H9 (cell line): Measurements from ENCODE around the gene SCN1B. TPM values are rescaled to one million over a fixed set of nuclear protein-coding genes. Genes with fewer than 3 reads are reported as not detected.
A peak's percentile ranks its signal among the peaks of the same experiment; 100 is the strongest.
"Not testable (repeated sequence)": the region's sequence is repeated elsewhere in the genome, so short reads cannot be mapped to it uniquely, and the experiment has no call there.

Experiments used
- DNase-seq: peaks from one replicate; pipeline ENCODE4 v3.0.0-alpha.2; 2017
- H2AFZ ChIP-seq: one replicate; pipeline ENCODE4 v1.6.1; 2013; ENCODE audit warnings: mild to moderate bottlenecking, low read length, control low read depth, moderate library complexity
- H2AK5ac ChIP-seq: 2 replicates; pipeline ENCODE4 v1.6.1; 2013; ENCODE audit warnings: low read length, control low read depth, mixed read lengths; ENCODE audit not compliant: insufficient read length
- H2BK120ac ChIP-seq: one replicate; pipeline ENCODE4 v1.6.1; 2013; ENCODE audit warnings: low read depth, mild to moderate bottlenecking, low read length, control low read depth, inconsistent platforms; ENCODE audit not compliant: poor library complexity, severe bottlenecking
- H2BK12ac ChIP-seq: 2 replicates; pipeline ENCODE4 v1.6.1; 2013; ENCODE audit warnings: low read length, control low read depth, mixed read lengths, low read depth; ENCODE audit not compliant: insufficient read length
- H2BK15ac ChIP-seq: 2 replicates; pipeline ENCODE4 v1.6.1; 2013; ENCODE audit warnings: low read depth, low read length, control low read depth
- H2BK20ac ChIP-seq: one replicate; pipeline ENCODE4 v1.6.1; 2013; ENCODE audit warnings: low read depth, mild to moderate bottlenecking, low read length, control low read depth, inconsistent platforms; ENCODE audit not compliant: poor library complexity, severe bottlenecking
- H2BK5ac ChIP-seq: 2 replicates; pipeline ENCODE4 v1.6.1; 2013; ENCODE audit warnings: low read length, control low read depth, mixed read lengths; ENCODE audit not compliant: insufficient read length
- H3K14ac ChIP-seq: 2 replicates; pipeline ENCODE4 v1.6.1; 2013; ENCODE audit warnings: low read length, control low read depth; ENCODE audit not compliant: insufficient read depth
- H3K18ac ChIP-seq: 2 replicates; pipeline ENCODE4 v1.6.1; 2013; ENCODE audit warnings: low read depth, mild to moderate bottlenecking, mixed read lengths, low read length, control low read depth; ENCODE audit not compliant: insufficient read length
- H3K23ac ChIP-seq: 2 replicates; pipeline ENCODE4 v1.6.1; 2013; ENCODE audit warnings: low read length, control low read depth, mixed read lengths, low read depth; ENCODE audit not compliant: insufficient read length
- H3K23me2 ChIP-seq: 2 replicates; pipeline ENCODE4 v1.6.1; 2013; ENCODE audit warnings: low read depth, mild to moderate bottlenecking, mixed read lengths, low read length, control low read depth; ENCODE audit not compliant: insufficient read length, poor library complexity, severe bottlenecking
- H3K27ac ChIP-seq: 2 replicates; pipeline ENCODE4 v1.5.1; 2013; ENCODE audit warnings: low read length, control low read depth, mixed read lengths, low read depth; ENCODE audit not compliant: insufficient read length
- H3K27me3 ChIP-seq: 2 replicates; pipeline ENCODE4 v1.6.1; 2013; ENCODE audit warnings: low read length, control low read depth, inconsistent platforms; ENCODE audit not compliant: insufficient read depth
- H3K4ac ChIP-seq: 2 replicates; pipeline ENCODE4 v1.6.1; 2013; ENCODE audit warnings: low read depth, mild to moderate bottlenecking, control low read depth, inconsistent platforms, low read length, moderate library complexity
- H3K4me1 ChIP-seq: 2 replicates; pipeline ENCODE4 v1.6.1; 2013; ENCODE audit warnings: low read length, control low read depth, inconsistent platforms; ENCODE audit not compliant: insufficient read depth
- H3K4me2 ChIP-seq: 2 replicates; pipeline ENCODE4 v1.6.1; 2013; ENCODE audit warnings: low read length, control low read depth, mixed read lengths; ENCODE audit not compliant: insufficient read length, insufficient read depth
- H3K56ac ChIP-seq: 2 replicates; pipeline ENCODE4 v1.6.1; 2013; ENCODE audit warnings: low read depth, mild to moderate bottlenecking, mixed read lengths, low read length, control low read depth; ENCODE audit not compliant: insufficient read length
- H3K79me1 ChIP-seq: 2 replicates; pipeline ENCODE4 v1.6.1; 2013; ENCODE audit warnings: low read depth, mild to moderate bottlenecking, moderate library complexity, low read length, control low read depth, inconsistent platforms; ENCODE audit not compliant: insufficient read depth, poor library complexity, severe bottlenecking
- H3K79me2 ChIP-seq: 2 replicates; pipeline ENCODE4 v1.6.1; 2013; ENCODE audit warnings: low read length, control low read depth, inconsistent platforms; ENCODE audit not compliant: insufficient read depth
- H3K9ac ChIP-seq: 2 replicates; pipeline ENCODE4 v1.6.1; 2013; ENCODE audit warnings: low read length, control low read depth, mixed read lengths; ENCODE audit not compliant: insufficient read length; ENCODE audit errors: extremely low read depth
- H3K9me3 ChIP-seq: one replicate; pipeline ENCODE4 v1.6.1; 2013; ENCODE audit warnings: low read depth, low read length, inconsistent platforms; ENCODE audit not compliant: control insufficient read depth
- H3T11ph ChIP-seq: one replicate; pipeline ENCODE4 v1.6.1; 2013; ENCODE audit warnings: mild to moderate bottlenecking, low read length, control low read depth, inconsistent platforms
- H4K20me1 ChIP-seq: one replicate; pipeline ENCODE4 v1.6.1; 2013; ENCODE audit not compliant: control insufficient read depth, insufficient read length, insufficient read depth
- H4K5ac ChIP-seq: 2 replicates; pipeline ENCODE4 v1.6.1; 2013; ENCODE audit warnings: low read depth, mild to moderate bottlenecking, mixed read lengths, low read length, control low read depth; ENCODE audit not compliant: insufficient read length
- H4K8ac ChIP-seq: replicated peaks from 2 replicates; pipeline ENCODE4 v1.6.1; 2013; ENCODE audit warnings: low read length, control low read depth, mixed read lengths, low read depth; ENCODE audit not compliant: insufficient read length
- H4K91ac ChIP-seq: 2 replicates; pipeline ENCODE4 v1.6.1; 2013; ENCODE audit warnings: low read depth, mild to moderate bottlenecking, moderate library complexity, mixed read lengths, low read length, control low read depth; ENCODE audit not compliant: insufficient read length
- H3K27ac Mint-ChIP-seq, 3 experiments: 2 replicates in 2 of 3; 3 replicates in 1 of 3; pipeline ENCODE4 v1.8.0; 2020 to 2021; ENCODE audit warnings: mixed read lengths in 3 of 3, mild to moderate bottlenecking in 1 of 3, moderate library complexity in 1 of 3
- H3K27me3 Mint-ChIP-seq: 2 replicates; pipeline ENCODE4 v1.8.0; 2021; ENCODE audit warnings: low read depth, mild to moderate bottlenecking, moderate library complexity, mixed read lengths
- H3K36me3 Mint-ChIP-seq, 3 experiments: 2 replicates in 2 of 3; 3 replicates in 1 of 3; pipeline ENCODE4 v1.8.0; 2020 to 2021; ENCODE audit warnings: low read depth in 3 of 3, mixed read lengths in 3 of 3; ENCODE audit not compliant: insufficient read depth in 1 of 3
- H3K4me1 Mint-ChIP-seq, 2 experiments: 2 replicates each; pipeline ENCODE4 v1.8.0; 2020; ENCODE audit warnings: mixed read lengths in 2 of 2
- H3K4me3 Mint-ChIP-seq, 2 experiments: 2 replicates in 1 of 2; 3 replicates in 1 of 2; pipeline ENCODE4 v1.8.0; 2020 to 2021; ENCODE audit warnings: mild to moderate bottlenecking in 2 of 2, mixed read lengths in 2 of 2, moderate library complexity in 1 of 2
- H3K9me3 Mint-ChIP-seq, 2 experiments: 2 replicates in 1 of 2; 3 replicates in 1 of 2; pipeline ENCODE4 v1.8.0; 2020; ENCODE audit warnings: mild to moderate bottlenecking in 2 of 2, mixed read lengths in 2 of 2, moderate library complexity in 1 of 2
- WGBS: extraction: QIAGEN DNeasy Blood & Tissue Kit; methylation state at CpG from one replicate; pipeline ENCODE4 v1.1.7; 2013; ENCODE audit warnings: missing lambda C conversion rate, low lambda C conversion rate, mixed read lengths; ENCODE audit not compliant: insufficient read length; ENCODE audit errors: extremely low coverage; 5-methylcytosine and 5-hydroxymethylcytosine counted together
- total RNA-seq: library from RNA; stranded (reverse); gene quantifications from 2 replicates; pipeline ENCODE4 v1.2.1, GENCODE V29; 2021
- TF ChIP-seq, protein P1 (sequence below): fragments of 200-600 bp; sonication (generic); conservative IDR thresholded peaks from 3 replicates; pipeline ENCODE4 v1.8.0; 2021; ENCODE audit warnings: antibody characterized with exemption, mild to moderate bottlenecking

The SCN1B gene
- total RNA-seq, 1 experiment from 2014 or later, result 3.8 TPM

DNA sequence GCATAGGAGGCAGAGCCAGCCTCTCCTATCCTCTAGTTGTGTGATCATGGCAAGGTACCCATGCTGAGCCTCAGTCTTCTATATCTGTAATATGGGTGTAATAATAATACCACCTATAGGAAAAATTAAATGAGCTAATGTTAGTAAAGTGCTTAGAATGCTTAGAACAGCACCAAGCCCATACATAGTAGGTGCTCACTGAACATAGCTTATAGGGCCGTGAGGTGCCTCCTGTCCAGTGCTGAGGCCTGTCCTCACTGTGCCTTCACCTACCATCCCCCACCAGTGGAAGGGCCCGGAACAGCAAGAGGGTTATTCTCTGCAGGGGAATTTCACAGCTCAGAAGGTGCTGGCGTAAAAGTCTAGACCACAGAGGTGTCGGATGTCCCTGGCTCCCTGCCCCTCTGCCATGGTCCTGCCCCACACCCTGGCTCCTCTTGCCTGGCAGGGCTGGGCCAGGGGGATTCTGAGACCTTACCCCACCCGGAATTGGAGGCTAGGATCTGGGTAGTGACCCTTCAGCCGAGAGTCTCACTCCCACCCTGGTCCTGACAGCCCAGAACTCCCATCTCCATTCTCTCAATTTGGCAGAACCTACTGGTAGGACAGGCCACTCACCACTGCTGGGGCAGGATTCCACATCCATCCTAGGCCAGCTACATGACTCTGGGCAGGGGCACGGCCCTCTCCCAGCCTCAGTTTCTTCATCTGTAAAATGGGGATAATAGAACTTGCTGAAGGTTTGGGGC lies 2.2 kb upstream of the SCN1B start:
- Histone ChIP-seq H3K4ac (no peak overlapping the region), H2BK120ac (no peak overlapping the region), H3K14ac (no peak overlapping the region), H3K79me1 (no peaks in the 10 kb centered on the region), H2AFZ (no peak overlapping the region), H3K18ac (no peak overlapping the region), H2BK12ac (no peak overlapping the region), H3K27ac (no peak overlapping the region), H3T11ph (no peak overlapping the region), H2BK15ac (no peak overlapping the region), H2BK5ac (no peak overlapping the region), H3K9ac (no peak overlapping the region), H3K23ac (no peak overlapping the region), H3K4me2 (no peak overlapping the region), H3K56ac (no peak overlapping the region), H2BK20ac (no peak overlapping the region), H4K8ac (no peak overlapping the region), H3K9me3 (no peaks in the 10 kb centered on the region), H3K4me1 (no peaks in the 10 kb centered on the region), H3K27me3 (peaks cover 11% of the 10 kb centered on the region; the same call in 1 of the 2 replicates), H4K20me1 (no peaks in the 10 kb centered on the region), H3K23me2 (peaks cover 8% of the 10 kb centered on the region), H2AK5ac (no peak overlapping the region), H4K5ac (no peak overlapping the region), H3K79me2 (no peaks in the 10 kb centered on the region), H4K91ac (no peak overlapping the region)
- WGBS, result no CpG with 5 or more reads among the region's 7 CpGs
- no peak overlapping the region; a peak in 1 of 5 replicates for H3K4me3 Mint-ChIP-seq
- H3K27me3 Mint-ChIP-seq, result peaks cover 41% of the 10 kb centered on the region
- peaks cover 26 to 58% (median 46%) of the 10 kb centered on the region in 3 experiments; a peak in 6 of 7 replicates for H3K36me3 Mint-ChIP-seq
- H3K4me1 Mint-ChIP-seq, result peaks cover 15 to 17% of the 10 kb centered on the region in 2 experiments
- TF ChIP-seq, protein P1, sequence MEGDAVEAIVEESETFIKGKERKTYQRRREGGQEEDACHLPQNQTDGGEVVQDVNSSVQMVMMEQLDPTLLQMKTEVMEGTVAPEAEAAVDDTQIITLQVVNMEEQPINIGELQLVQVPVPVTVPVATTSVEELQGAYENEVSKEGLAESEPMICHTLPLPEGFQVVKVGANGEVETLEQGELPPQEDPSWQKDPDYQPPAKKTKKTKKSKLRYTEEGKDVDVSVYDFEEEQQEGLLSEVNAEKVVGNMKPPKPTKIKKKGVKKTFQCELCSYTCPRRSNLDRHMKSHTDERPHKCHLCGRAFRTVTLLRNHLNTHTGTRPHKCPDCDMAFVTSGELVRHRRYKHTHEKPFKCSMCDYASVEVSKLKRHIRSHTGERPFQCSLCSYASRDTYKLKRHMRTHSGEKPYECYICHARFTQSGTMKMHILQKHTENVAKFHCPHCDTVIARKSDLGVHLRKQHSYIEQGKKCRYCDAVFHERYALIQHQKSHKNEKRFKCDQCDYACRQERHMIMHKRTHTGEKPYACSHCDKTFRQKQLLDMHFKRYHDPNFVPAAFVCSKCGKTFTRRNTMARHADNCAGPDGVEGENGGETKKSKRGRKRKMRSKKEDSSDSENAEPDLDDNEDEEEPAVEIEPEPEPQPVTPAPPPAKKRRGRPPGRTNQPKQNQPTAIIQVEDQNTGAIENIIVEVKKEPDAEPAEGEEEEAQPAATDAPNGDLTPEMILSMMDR, result no peak
- DNase-seq, result no peak
- peak overlapping the region in 1 of 3 experiments; percentile 32; a peak in 2 of 7 replicates for H3K27ac Mint-ChIP-seq
- H3K9me3 Mint-ChIP-seq, result no peaks in the 10 kb centered on the region; a peak in 2 of 5 replicates

DNA sequence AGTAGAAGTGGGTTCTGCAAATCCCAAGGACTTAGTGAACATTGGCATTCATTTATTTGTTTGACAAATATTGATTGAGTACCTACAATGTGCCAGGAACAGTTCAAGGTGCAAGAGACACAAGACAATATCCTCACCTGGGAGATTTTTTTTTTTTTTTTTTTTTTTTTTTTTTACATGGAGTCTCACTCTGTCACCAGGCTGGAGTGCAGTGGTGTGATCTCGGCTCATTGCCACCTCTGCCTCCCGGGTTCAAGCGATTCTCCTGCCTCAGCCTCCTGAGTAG lies 1.7 kb upstream of the SCN1B start:
- H2BK15ac ChIP-seq, H2BK120ac ChIP-seq, H3K9me3 Mint-ChIP-seq, H4K91ac ChIP-seq, H2BK5ac ChIP-seq, H3K79me2 ChIP-seq, H3K23ac ChIP-seq, H2BK12ac ChIP-seq, H4K8ac ChIP-seq, DNase-seq, H3K79me1 ChIP-seq, H3T11ph ChIP-seq, H3K14ac ChIP-seq, H3K27ac ChIP-seq, H3K56ac ChIP-seq, H3K4ac ChIP-seq, H3K9ac ChIP-seq, H2BK20ac ChIP-seq, H3K4me1 ChIP-seq, H3K18ac ChIP-seq, H4K20me1 ChIP-seq, H3K27ac Mint-ChIP-seq, H3K9me3 ChIP-seq, H3K4me3 Mint-ChIP-seq, H3K4me2 ChIP-seq, H2AK5ac ChIP-seq, H3K23me2 ChIP-seq, H4K5ac ChIP-seq, H2AFZ ChIP-seq: not testable (repeated sequence)
- H3K4me1 Mint-ChIP-seq, result peaks cover 15 to 17% of the 10 kb centered on the region in 2 experiments
- WGBS, result no CpG with 5 or more reads among the region's 3 CpGs
- peaks cover 25 to 57% (median 43%) of the 10 kb centered on the region in 3 experiments; a peak in 6 of 7 replicates for H3K36me3 Mint-ChIP-seq
- peaks cover 46% of the 10 kb centered on the region for H3K27me3 Mint-ChIP-seq
- H3K27me3 ChIP-seq, result peaks cover 11% of the 10 kb centered on the region; the same call in 1 of the 2 replicates
